ENCODE results near the gene C10orf62.
"Not testable (repeated sequence)": the region's sequence is repeated elsewhere in the genome, so short reads cannot be mapped to it uniquely, and the experiment has no call there.

C10orf62 gene

DNA sequence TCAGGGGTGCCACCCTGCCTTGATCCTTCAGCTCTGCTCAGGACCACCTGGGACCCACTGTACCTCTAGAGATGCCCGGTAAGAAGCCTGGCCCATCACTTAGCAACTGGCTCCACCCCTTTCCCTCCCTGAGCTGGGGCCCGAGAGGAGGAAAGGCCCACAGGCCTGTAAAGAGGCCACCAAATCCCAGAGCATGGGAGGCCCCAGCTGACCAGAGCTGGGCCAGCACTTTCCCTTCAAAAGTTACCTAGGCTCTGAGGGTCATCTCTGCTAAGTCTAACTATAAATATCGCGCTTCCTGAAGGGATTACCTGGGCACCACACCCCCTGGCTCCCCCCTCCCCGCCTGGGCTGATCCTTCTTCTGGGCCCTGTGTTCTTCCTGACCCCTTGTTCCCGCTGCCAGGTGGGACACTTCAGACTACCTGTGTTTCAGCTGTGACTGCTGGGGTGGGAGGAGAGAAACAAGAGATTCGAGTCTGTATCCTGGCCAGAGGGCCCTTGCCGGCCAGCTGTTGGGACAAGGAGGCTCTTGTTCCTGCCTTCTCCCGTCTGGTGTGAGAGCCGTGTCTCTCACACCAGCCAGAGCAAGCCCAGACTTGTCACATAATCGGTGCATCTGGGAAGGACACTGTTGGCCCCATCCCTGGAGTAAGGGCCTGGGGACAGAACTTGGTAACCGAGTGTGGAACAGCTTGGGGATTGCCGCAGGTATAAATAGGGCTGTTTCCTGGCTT lies 39.8 kb upstream of the C10orf62 start:
- no peaks in the 10 kb centered on the region for H3K9me3 ChIP-seq (ENCODE audit: severe bottlenecking)
- no peaks in the 10 kb centered on the region for H3K36me3 ChIP-seq (ENCODE audit: low read depth)
- H3K27ac ChIP-seq (ENCODE audit: poor library complexity, severe bottlenecking) = peak overlapping the region; percentile 71
- DNase-seq (ENCODE audit: low spot score) (no peak), ATAC-seq (ENCODE audit: low read depth) (peak; percentile 64)
- no peak overlapping the region for H3K4me3 ChIP-seq (ENCODE audit: severe bottlenecking)
- TF ChIP-seq, protein P1, sequence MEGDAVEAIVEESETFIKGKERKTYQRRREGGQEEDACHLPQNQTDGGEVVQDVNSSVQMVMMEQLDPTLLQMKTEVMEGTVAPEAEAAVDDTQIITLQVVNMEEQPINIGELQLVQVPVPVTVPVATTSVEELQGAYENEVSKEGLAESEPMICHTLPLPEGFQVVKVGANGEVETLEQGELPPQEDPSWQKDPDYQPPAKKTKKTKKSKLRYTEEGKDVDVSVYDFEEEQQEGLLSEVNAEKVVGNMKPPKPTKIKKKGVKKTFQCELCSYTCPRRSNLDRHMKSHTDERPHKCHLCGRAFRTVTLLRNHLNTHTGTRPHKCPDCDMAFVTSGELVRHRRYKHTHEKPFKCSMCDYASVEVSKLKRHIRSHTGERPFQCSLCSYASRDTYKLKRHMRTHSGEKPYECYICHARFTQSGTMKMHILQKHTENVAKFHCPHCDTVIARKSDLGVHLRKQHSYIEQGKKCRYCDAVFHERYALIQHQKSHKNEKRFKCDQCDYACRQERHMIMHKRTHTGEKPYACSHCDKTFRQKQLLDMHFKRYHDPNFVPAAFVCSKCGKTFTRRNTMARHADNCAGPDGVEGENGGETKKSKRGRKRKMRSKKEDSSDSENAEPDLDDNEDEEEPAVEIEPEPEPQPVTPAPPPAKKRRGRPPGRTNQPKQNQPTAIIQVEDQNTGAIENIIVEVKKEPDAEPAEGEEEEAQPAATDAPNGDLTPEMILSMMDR (IDR thresholded peaks at IDR 0.05; ENCODE audit: poor library complexity, severe bottlenecking) = no peak
- H3K27me3 ChIP-seq (ENCODE audit: insufficient read depth, poor library complexity, severe bottlenecking) = no peaks in the 10 kb centered on the region
- peaks cover 17% of the 10 kb centered on the region for H3K4me1 ChIP-seq (ENCODE audit: insufficient read depth, poor library complexity, severe bottlenecking)

DNA sequence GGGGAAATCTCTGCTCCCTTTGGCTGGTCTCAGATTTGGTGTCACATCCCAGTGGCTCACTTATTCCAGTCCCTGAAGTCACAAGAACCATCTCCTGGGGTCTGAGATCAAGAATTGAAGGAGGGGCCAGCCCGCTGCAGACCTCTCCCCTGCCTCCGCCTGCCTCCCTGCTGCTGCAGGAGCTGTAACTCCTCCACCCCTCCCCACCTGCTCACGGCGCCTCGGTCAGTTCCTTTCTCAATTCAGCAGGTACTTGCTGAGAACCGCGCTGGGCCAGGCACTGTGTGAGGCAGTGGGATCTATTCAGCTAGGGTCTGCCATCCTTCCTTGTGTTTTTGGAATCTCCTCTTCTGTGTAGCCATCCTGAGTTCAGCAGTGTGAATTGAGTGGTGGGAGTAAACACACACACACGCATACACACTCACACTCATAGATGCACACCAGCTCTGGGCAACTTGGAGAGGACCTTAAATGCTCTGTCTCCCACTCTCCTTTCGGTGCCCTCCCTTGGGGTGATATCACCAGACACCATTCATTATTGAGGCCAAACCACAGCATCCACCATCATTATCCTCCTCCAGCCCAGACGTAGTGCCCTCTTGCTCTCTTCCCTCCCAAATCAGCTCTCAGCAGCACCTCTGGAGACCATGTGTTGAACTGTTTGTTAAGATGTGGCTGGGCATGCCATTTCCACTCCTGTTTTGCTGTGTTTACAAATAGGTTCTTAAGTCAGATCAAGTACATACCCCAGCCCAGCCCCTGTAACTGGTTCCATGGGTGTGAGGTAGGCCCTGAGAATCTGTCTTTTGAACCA lies 39.0 kb upstream of the C10orf62 start:
- H3K4me3 ChIP-seq (ENCODE audit: severe bottlenecking) = no peak overlapping the region
- DNase-seq (ENCODE audit: low spot score) (no peak), ATAC-seq (ENCODE audit: low read depth) (no peak)
- H3K4me1 ChIP-seq (ENCODE audit: insufficient read depth, poor library complexity, severe bottlenecking) = peaks cover 17% of the 10 kb centered on the region
- H3K36me3 ChIP-seq (ENCODE audit: low read depth) = no peaks in the 10 kb centered on the region
- peaks cover 5% of the 10 kb centered on the region for H3K9me3 ChIP-seq (ENCODE audit: severe bottlenecking)
- H3K27me3 ChIP-seq (ENCODE audit: insufficient read depth, poor library complexity, severe bottlenecking) = no peaks in the 10 kb centered on the region
- TF ChIP-seq, protein P1 (IDR thresholded peaks at IDR 0.05; ENCODE audit: poor library complexity, severe bottlenecking) = no peak
- peak overlapping the region; percentile 71 for H3K27ac ChIP-seq (ENCODE audit: poor library complexity, severe bottlenecking)

DNA sequence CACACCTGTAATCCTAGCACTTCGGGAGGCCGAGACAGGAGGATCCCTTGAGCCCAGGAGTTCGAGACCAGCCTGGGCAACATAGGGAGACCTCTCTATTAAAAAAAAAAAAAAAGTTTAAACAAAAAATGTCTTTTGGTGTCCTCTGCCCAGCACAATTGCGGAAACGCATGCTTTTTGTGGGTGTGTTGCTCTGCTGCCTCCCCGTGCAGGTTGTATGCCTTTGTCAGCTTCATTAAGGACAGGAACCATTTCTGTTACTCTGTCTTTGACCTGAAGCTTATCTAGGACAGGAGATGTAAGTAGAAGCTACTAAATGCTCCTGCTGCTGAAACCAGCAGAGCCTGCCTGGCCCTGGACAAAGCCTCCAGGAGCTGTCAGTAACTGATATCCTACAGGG lies 38.2 kb upstream of the C10orf62 start:
- ATAC-seq (ENCODE audit: low read depth) (no peak), DNase-seq (ENCODE audit: low spot score) (no peak)
- Histone ChIP-seq H3K9me3 (ENCODE audit: severe bottlenecking) (peaks cover 5% of the 10 kb centered on the region), H3K4me3 (ENCODE audit: severe bottlenecking) (no peak overlapping the region), H3K36me3 (ENCODE audit: low read depth) (no peaks in the 10 kb centered on the region), H3K27ac (ENCODE audit: poor library complexity, severe bottlenecking) (peak overlapping the region; percentile 71), H3K27me3 (ENCODE audit: insufficient read depth, poor library complexity, severe bottlenecking) (no peaks in the 10 kb centered on the region), H3K4me1 (ENCODE audit: insufficient read depth, poor library complexity, severe bottlenecking) (peaks cover 17% of the 10 kb centered on the region)
- TF ChIP-seq, protein P1 (IDR thresholded peaks at IDR 0.05; ENCODE audit: poor library complexity, severe bottlenecking) = no peak

DNA sequence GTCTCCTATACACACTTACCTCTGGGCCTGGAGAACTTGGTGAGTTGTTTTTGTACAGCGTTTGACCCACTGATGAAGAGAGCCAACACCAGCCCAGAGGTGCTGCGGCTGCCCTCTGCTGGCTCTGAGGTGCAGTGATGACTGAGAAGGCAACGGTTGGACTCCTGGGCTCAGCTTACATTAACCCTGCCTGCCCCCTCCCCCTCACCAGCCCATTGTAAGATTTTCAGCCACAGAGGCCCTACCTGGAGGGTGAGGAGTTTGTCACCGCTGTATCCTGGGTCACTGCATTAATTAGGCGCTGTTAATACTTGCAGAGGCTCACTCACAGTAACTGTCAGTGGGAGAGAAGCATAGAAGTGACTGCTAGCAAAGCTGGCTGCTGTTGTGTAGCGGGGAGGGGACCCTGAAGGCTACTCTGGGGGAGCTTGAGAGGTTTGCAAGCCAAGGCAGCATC lies 35.9 kb upstream of the C10orf62 start:
- TF ChIP-seq, protein P1 (IDR thresholded peaks at IDR 0.05; ENCODE audit: poor library complexity, severe bottlenecking) = peak; percentile 96
- ATAC-seq (ENCODE audit: low read depth) = peak; percentile 87
- H3K4me1 ChIP-seq (ENCODE audit: insufficient read depth, poor library complexity, severe bottlenecking) = peaks cover 17% of the 10 kb centered on the region
- H3K27me3 ChIP-seq (ENCODE audit: insufficient read depth, poor library complexity, severe bottlenecking) = no peaks in the 10 kb centered on the region
- no peaks in the 10 kb centered on the region for H3K36me3 ChIP-seq (ENCODE audit: low read depth)
- DNase-seq (ENCODE audit: low spot score) = no peak
- peaks cover 5% of the 10 kb centered on the region for H3K9me3 ChIP-seq (ENCODE audit: severe bottlenecking)
- no peak overlapping the region for H3K4me3 ChIP-seq (ENCODE audit: severe bottlenecking)
- H3K27ac ChIP-seq (ENCODE audit: poor library complexity, severe bottlenecking) = peak overlapping the region; percentile 10

DNA sequence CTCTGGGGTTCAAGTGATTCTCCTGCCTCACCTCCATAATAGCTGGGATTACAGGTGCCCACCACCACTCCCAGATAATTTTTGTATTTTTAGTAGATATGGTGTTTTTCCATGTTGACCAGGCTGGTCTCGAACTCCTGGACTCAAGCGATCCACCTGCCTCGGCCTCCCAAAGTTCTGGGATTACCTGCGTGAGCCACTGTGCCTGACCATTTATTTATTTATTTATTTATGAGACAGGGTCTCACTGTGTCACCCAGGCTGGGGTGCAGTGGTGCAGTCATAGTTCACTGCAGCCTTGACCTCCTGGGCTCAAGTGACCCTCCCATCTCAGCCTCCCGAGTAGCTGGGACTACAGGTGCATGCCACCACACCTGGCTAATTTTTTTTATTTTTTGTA lies 35.2 kb upstream of the C10orf62 start:
- peaks cover 15% of the 10 kb centered on the region for H3K4me1 ChIP-seq (ENCODE audit: insufficient read depth, poor library complexity, severe bottlenecking)
- not testable (repeated sequence) for ATAC-seq (ENCODE audit: low read depth); H3K27ac ChIP-seq (ENCODE audit: poor library complexity, severe bottlenecking); H3K27me3 ChIP-seq (ENCODE audit: insufficient read depth, poor library complexity, severe bottlenecking); H3K9me3 ChIP-seq (ENCODE audit: severe bottlenecking); DNase-seq (ENCODE audit: low spot score); H3K4me3 ChIP-seq (ENCODE audit: severe bottlenecking); H3K36me3 ChIP-seq (ENCODE audit: low read depth)

DNA sequence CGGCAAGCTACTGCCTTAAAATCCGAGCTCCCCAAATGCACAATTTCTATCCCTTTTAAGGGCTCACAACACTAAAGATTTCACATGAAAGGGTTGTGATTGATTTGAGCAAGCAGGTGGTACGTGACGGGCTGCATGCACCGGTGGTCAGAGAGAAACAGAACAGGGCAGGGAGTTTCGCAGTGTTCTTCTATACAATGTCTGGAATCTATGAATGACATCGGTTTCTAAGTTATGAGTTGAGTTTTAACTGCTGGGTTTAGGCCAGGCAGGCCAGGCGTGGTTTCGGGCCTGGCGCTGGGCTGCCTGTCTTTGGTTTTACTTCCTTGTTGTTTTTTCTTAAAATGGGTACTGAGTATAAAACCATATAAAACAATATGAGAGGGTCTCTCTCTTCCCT lies 34.0 kb upstream of the C10orf62 start:
- H3K27ac ChIP-seq (ENCODE audit: poor library complexity, severe bottlenecking); H3K9me3 ChIP-seq (ENCODE audit: severe bottlenecking); H3K36me3 ChIP-seq (ENCODE audit: low read depth); H3K4me1 ChIP-seq (ENCODE audit: insufficient read depth, poor library complexity, severe bottlenecking); H3K27me3 ChIP-seq (ENCODE audit: insufficient read depth, poor library complexity, severe bottlenecking); H3K4me3 ChIP-seq (ENCODE audit: severe bottlenecking); ATAC-seq (ENCODE audit: low read depth); DNase-seq (ENCODE audit: low spot score): not testable (repeated sequence)

DNA sequence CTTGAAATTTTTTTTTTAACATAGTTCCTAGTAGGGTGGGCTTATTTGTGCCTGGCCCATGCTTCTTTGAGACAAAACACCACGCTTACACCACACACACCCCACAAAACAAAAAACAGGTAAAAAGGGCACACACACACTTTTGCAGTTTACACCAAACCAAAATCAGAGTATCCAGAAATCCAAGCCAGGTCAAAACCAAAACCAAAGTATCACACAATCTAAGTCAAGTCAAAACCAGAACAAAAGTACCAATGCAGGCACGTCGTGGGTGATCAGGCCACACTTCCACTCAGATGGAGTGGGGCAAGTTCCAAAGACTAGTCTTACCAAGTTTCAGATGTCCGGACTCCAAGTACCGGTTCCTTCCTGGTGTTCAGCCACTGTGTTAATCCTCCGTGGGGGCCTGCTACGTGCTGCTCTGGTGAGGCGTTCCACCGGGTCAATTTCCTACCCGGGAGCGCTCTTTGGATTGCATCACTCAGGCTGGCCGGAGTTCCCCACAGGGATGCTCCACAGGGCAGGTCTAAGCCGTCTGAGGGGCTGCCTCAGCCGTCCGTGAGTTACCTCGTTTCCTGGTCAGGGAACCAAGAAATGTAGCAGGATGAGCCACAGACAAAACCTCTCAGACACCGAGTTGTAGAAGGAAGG lies 28.7 kb upstream of the C10orf62 start:
- not testable (repeated sequence) for H3K36me3 ChIP-seq (ENCODE audit: low read depth); ATAC-seq (ENCODE audit: low read depth); H3K27ac ChIP-seq (ENCODE audit: poor library complexity, severe bottlenecking); H3K27me3 ChIP-seq (ENCODE audit: insufficient read depth, poor library complexity, severe bottlenecking); DNase-seq (ENCODE audit: low spot score); H3K4me3 ChIP-seq (ENCODE audit: severe bottlenecking); H3K4me1 ChIP-seq (ENCODE audit: insufficient read depth, poor library complexity, severe bottlenecking); H3K9me3 ChIP-seq (ENCODE audit: severe bottlenecking)

Measured in RWPE2 (cell line).